ENCODE data around the gene ITGAD. TPM values are rescaled to one million over a fixed set of nuclear protein-coding genes. Genes with fewer than 3 reads are reported as not detected.

ITGAD gene
- polyA plus RNA-seq, 1 of the 3 experiments (the other 2 are of a cell fraction): not detected

- Histone ChIP-seq H4K20me1 (ENCODE audit: insufficient read depth) (no peaks in the 10 kb centered on the region), H3K9me3 (no peaks in the 10 kb centered on the region), H3K9me2 (no peaks in the 10 kb centered on the region), H3K4me1 (ENCODE audit: control insufficient read depth in 1 of 2, insufficient read depth in 2 of 2, low read depth in 1 of 2, low read length in 1 of 2) (no peaks in the 10 kb centered on the region; a peak in 1 of 4 replicates), H3F3A (replicated peaks; ENCODE audit: insufficient read depth) (no peaks in the 10 kb centered on the region), H3K27me3 (ENCODE audit: insufficient read depth) (peaks cover 31% of the 10 kb centered on the region), H3K9ac (no peak overlapping the region), H3K4me3 (ENCODE audit: low read depth in 2 of 2, low read length in 1 of 2) (no peak overlapping the region), H3K36me3 (replicated peaks in 1 of 2; ENCODE audit: control insufficient read depth in 1 of 2, insufficient read depth in 2 of 2, low read length in 1 of 2) (no peaks in the 10 kb centered on the region), H3K4me2 (no peak overlapping the region), H3K27ac (ENCODE audit: low read depth in 2 of 2, low read length in 1 of 2) (no peak overlapping the region), H3K79me2 (ENCODE audit: insufficient read depth) (no peaks in the 10 kb centered on the region), H2AFZ (ENCODE audit: low read depth) (no peak overlapping the region)
- ChIA-PET CTCF (interaction anchor here (1.1 to 3.0 kb wide), 5 partner anchors 11 to 444 kb away, joined by 3 to 13 read pairs (median 4); partner anchors contain the start of gene ZNF843), POLR2A (no interaction called here)
- TF ChIP-seq RAD21 (IDR thresholded peaks at IDR 0.05; ENCODE audit: low read length): no peak
- TF ChIP-seq RXRA (IDR thresholded peaks at IDR 0.05; ENCODE audit: borderline replicate concordance, low read depth): no peak
- TF ChIP-seq, protein P1, sequence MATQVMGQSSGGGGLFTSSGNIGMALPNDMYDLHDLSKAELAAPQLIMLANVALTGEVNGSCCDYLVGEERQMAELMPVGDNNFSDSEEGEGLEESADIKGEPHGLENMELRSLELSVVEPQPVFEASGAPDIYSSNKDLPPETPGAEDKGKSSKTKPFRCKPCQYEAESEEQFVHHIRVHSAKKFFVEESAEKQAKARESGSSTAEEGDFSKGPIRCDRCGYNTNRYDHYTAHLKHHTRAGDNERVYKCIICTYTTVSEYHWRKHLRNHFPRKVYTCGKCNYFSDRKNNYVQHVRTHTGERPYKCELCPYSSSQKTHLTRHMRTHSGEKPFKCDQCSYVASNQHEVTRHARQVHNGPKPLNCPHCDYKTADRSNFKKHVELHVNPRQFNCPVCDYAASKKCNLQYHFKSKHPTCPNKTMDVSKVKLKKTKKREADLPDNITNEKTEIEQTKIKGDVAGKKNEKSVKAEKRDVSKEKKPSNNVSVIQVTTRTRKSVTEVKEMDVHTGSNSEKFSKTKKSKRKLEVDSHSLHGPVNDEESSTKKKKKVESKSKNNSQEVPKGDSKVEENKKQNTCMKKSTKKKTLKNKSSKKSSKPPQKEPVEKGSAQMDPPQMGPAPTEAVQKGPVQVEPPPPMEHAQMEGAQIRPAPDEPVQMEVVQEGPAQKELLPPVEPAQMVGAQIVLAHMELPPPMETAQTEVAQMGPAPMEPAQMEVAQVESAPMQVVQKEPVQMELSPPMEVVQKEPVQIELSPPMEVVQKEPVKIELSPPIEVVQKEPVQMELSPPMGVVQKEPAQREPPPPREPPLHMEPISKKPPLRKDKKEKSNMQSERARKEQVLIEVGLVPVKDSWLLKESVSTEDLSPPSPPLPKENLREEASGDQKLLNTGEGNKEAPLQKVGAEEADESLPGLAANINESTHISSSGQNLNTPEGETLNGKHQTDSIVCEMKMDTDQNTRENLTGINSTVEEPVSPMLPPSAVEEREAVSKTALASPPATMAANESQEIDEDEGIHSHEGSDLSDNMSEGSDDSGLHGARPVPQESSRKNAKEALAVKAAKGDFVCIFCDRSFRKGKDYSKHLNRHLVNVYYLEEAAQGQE (IDR thresholded peaks at IDR 0.05; ENCODE audit: low read depth, low read length): no peak
- TF ChIP-seq RCOR1 (IDR thresholded peaks at IDR 0.05; ENCODE audit: low read length): no peak
- no peak for TF ChIP-seq YY1 (IDR thresholded peaks at IDR 0.05; ENCODE audit: low read depth)
- TF ChIP-seq MXI1 (IDR thresholded peaks at IDR 0.05; ENCODE audit: low read depth, low read length): no peak
- TF ChIP-seq FOXM1 (IDR thresholded peaks at IDR 0.05; ENCODE audit: low read depth): no peak
- WGBS (ENCODE audit: low lambda C conversion rate): 59% methylated on average over 7 of the region's 7 CpGs
- no peak for DNase-seq
These were observed 35.6 kb downstream of the ITGAD start for GRCh38 chr16:31428638-31429247.

- Histone ChIP-seq H3K9ac (no peak overlapping the region), H3K27ac (ENCODE audit: low read depth in 2 of 2, low read length in 1 of 2) (no peak overlapping the region), H3K4me2 (no peak overlapping the region), H3K9me3 (no peaks in the 10 kb centered on the region), H4K20me1 (ENCODE audit: insufficient read depth) (no peaks in the 10 kb centered on the region), H3K9me2 (no peaks in the 10 kb centered on the region), H3K4me3 (ENCODE audit: low read depth in 2 of 2, low read length in 1 of 2) (no peak overlapping the region), H2AFZ (ENCODE audit: low read depth) (no peak overlapping the region), H3F3A (replicated peaks; ENCODE audit: insufficient read depth) (no peaks in the 10 kb centered on the region), H3K36me3 (replicated peaks in 1 of 2; ENCODE audit: control insufficient read depth in 1 of 2, insufficient read depth in 2 of 2, low read length in 1 of 2) (no peaks in the 10 kb centered on the region), H3K4me1 (ENCODE audit: control insufficient read depth in 1 of 2, insufficient read depth in 2 of 2, low read depth in 1 of 2, low read length in 1 of 2) (no peaks in the 10 kb centered on the region; a peak in 1 of 4 replicates), H3K79me2 (ENCODE audit: insufficient read depth) (no peaks in the 10 kb centered on the region), H3K27me3 (ENCODE audit: insufficient read depth) (peaks cover 25% of the 10 kb centered on the region)
- ChIA-PET POLR2A (no interaction called here), CTCF (interaction anchor here (1.4 to 3.0 kb wide), 3 partner anchors 10 to 445 kb away, joined by 4 to 13 read pairs (median 5); no protein-coding TSS in a partner anchor)
- no peak for DNase-seq
- 0% methylated on average over 1 of the region's 1 CpG for WGBS (ENCODE audit: low lambda C conversion rate)
- TF ChIP-seq, protein P2, sequence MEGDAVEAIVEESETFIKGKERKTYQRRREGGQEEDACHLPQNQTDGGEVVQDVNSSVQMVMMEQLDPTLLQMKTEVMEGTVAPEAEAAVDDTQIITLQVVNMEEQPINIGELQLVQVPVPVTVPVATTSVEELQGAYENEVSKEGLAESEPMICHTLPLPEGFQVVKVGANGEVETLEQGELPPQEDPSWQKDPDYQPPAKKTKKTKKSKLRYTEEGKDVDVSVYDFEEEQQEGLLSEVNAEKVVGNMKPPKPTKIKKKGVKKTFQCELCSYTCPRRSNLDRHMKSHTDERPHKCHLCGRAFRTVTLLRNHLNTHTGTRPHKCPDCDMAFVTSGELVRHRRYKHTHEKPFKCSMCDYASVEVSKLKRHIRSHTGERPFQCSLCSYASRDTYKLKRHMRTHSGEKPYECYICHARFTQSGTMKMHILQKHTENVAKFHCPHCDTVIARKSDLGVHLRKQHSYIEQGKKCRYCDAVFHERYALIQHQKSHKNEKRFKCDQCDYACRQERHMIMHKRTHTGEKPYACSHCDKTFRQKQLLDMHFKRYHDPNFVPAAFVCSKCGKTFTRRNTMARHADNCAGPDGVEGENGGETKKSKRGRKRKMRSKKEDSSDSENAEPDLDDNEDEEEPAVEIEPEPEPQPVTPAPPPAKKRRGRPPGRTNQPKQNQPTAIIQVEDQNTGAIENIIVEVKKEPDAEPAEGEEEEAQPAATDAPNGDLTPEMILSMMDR (IDR thresholded peaks at IDR 0.05): no peak
- TF ChIP-seq RXRA (IDR thresholded peaks at IDR 0.05; ENCODE audit: borderline replicate concordance, low read depth) (no peak), CHD2 (IDR thresholded peaks at IDR 0.05; ENCODE audit: low read length, partially characterized antibody) (no peak), JUND (IDR thresholded peaks at IDR 0.05) (no peak), ELF1 (IDR thresholded peaks at IDR 0.05) (no peak), IRF3 (IDR thresholded peaks at IDR 0.05; ENCODE audit: low read depth, low read length) (no peak), EZH2phosphoT487 (IDR thresholded peaks at IDR 0.05; ENCODE audit: borderline replicate concordance, low read depth) (no peak), YY1 (IDR thresholded peaks at IDR 0.05; ENCODE audit: low read depth) (no peak), USF1 (IDR thresholded peaks at IDR 0.05; ENCODE audit: borderline replicate concordance, low read depth) (no peak), SIN3A (IDR thresholded peaks at IDR 0.05; ENCODE audit: borderline replicate concordance, low read depth, low read length) (no peak)
- TF ChIP-seq, protein P1 (IDR thresholded peaks at IDR 0.05; ENCODE audit: low read depth, low read length): no peak
These were observed 36.2 kb downstream of the ITGAD start for GRCh38 chr16:31429314-31429713.

Measured in SK-N-SH (cell line).